Measurements from ENCODE around the gene GAGE12G. TPM values are rescaled to one million over a fixed set of nuclear protein-coding genes. Genes with fewer than 3 reads are reported as not detected.
"Not testable (repeated sequence)": the region's sequence is repeated elsewhere in the genome, so short reads cannot be mapped to it uniquely, and the experiment has no call there.

Gene GAGE12G
- total RNA-seq = not detected in 2 replicates

- intact Hi-C loops (cut with micrococcal nuclease) = not testable (repeated sequence)
Measured at GRCh38 chrX:49570100-49570499, at the start of gene GAGE12G. TSS of gene GAGE12G (plus strand) at chrX:49570400. CDS start at chrX:49571555, 1,155 bp downstream.

- intact Hi-C loops (cut with micrococcal nuclease) = not testable (repeated sequence)
Measured at GRCh38 chrX:49531877-49532276, 38.3 kb upstream of the GAGE12G start, which contains the start of gene GAGE12C. TSS of gene GAGE12C (plus strand) at chrX:49532177. CDS start at chrX:49533332, 1,155 bp downstream.

GRCh38 chrX:49541433-49541832 lies 28.8 kb upstream of the GAGE12G start, which contains the start of gene GAGE12D:
TSS of gene GAGE12D (plus strand) at chrX:49541733. CDS start at chrX:49542888, 1,155 bp downstream.
- intact Hi-C loops (cut with micrococcal nuclease) = not testable (repeated sequence)

GRCh38 chrX:49550989-49551388 lies 19.2 kb upstream of the GAGE12G start, which contains the start of gene GAGE12E:
TSS of gene GAGE12E (plus strand) at chrX:49551289. CDS start at chrX:49552444, 1,155 bp downstream.
- intact Hi-C loops (cut with micrococcal nuclease) = not testable (repeated sequence)

- intact Hi-C loops (cut with micrococcal nuclease) = not testable (repeated sequence)
Measured at GRCh38 chrX:49560542-49560941, 9.7 kb upstream of the GAGE12G start, which contains the start of gene GAGE12F. TSS of gene GAGE12F (plus strand) at chrX:49560842. CDS start at chrX:49561997, 1,155 bp downstream.

GRCh38 chrX:49568728-49569127 lies 1.5 kb upstream of the GAGE12G start:
- intact Hi-C loops (cut with micrococcal nuclease) = not testable (repeated sequence)

- intact Hi-C loops (cut with micrococcal nuclease) = not testable (repeated sequence)
Measured at GRCh38 chrX:49569152-49569551, 1.0 kb upstream of the GAGE12G start.

- intact Hi-C loops (cut with micrococcal nuclease) = not testable (repeated sequence)
Measured at GRCh38 chrX:49579649-49580048, 9.4 kb downstream of the GAGE12G start, which contains the start of gene GAGE12H. TSS of gene GAGE12H (plus strand) at chrX:49579949. CDS start at chrX:49581104, 1,155 bp downstream.

- intact Hi-C loops (cut with micrococcal nuclease) = not testable (repeated sequence)
Measured at GRCh38 chrX:49589196-49589595, 19.0 kb downstream of the GAGE12G start, which contains the start of gene GAGE2A. TSS of gene GAGE2A (plus strand) at chrX:49589496. CDS start at chrX:49590651, 1,155 bp downstream.

GRCh38 chrX:49589769-49590478 lies 19.7 kb downstream of the GAGE12G start:
- intact Hi-C loops (cut with micrococcal nuclease) = not testable (repeated sequence)

- intact Hi-C loops (cut with micrococcal nuclease) = not testable (repeated sequence)
Measured at GRCh38 chrX:49590488-49590887, 20.3 kb downstream of the GAGE12G start.

GRCh38 chrX:49598720-49599119 lies 28.5 kb downstream of the GAGE12G start, which contains the start of gene GAGE1:
TSS of gene GAGE1 (plus strand) at chrX:49599020. CDS start at chrX:49600175, 1,155 bp downstream.
- intact Hi-C loops (cut with micrococcal nuclease) = not testable (repeated sequence)

GRCh38 chrX:49610718-49611310 lies 40.6 kb downstream of the GAGE12G start:
- intact Hi-C loops (cut with micrococcal nuclease) = no loop called here

GRCh38 chrX:49618574-49618973 lies 48.4 kb downstream of the GAGE12G start:
- intact Hi-C loops (cut with micrococcal nuclease) = no loop called here

Other genes with a start within 250 kb of the GAGE12G start
- not detected in 2 replicates for gene GAGE12J, start 248.4 kb upstream of the GAGE12G start, total RNA-seq
- gene GAGE13, start 238.8 kb upstream of the GAGE12G start, total RNA-seq = not detected in 2 replicates
- gene GAGE12C, start 38.2 kb upstream of the GAGE12G start, total RNA-seq = not detected in 2 replicates
- gene GAGE12D, start 28.7 kb upstream of the GAGE12G start, total RNA-seq = not detected in 2 replicates
- not detected in 2 replicates for gene GAGE12E, start 19.1 kb upstream of the GAGE12G start, total RNA-seq
- not detected in 2 replicates for gene GAGE12F, start 9.6 kb upstream of the GAGE12G start, total RNA-seq
- gene GAGE12H, start 9.5 kb downstream of the GAGE12G start, total RNA-seq = not detected in 2 replicates
- gene GAGE2A, start 19.1 kb downstream of the GAGE12G start, total RNA-seq = not detected in 2 replicates
- gene GAGE1, start 28.6 kb downstream of the GAGE12G start, total RNA-seq = not detected in 2 replicates
- gene PAGE1, start 125.6 kb downstream of the GAGE12G start, total RNA-seq = not detected in 2 replicates